SK-N-MC (cell line): ENCODE data around the gene LRP1B.
A peak's percentile ranks its signal among the peaks of the same experiment; 100 is the strongest.

ENCODE experiments used
- EZH2 ChIP-seq: fragments of 200-600 bp; sonication (generic); IDR thresholded peaks from one replicate; pipeline ENCODE4 v1.6.1; 2017; ENCODE audit warnings: antibody characterized with exemption
- POLR2AphosphoS5 ChIP-seq: IDR thresholded peaks from 2 replicates; pipeline ENCODE4 v1.6.1; 2012; ENCODE audit warnings: mild to moderate bottlenecking, low read depth, low read length, borderline replicate concordance

DNA sequence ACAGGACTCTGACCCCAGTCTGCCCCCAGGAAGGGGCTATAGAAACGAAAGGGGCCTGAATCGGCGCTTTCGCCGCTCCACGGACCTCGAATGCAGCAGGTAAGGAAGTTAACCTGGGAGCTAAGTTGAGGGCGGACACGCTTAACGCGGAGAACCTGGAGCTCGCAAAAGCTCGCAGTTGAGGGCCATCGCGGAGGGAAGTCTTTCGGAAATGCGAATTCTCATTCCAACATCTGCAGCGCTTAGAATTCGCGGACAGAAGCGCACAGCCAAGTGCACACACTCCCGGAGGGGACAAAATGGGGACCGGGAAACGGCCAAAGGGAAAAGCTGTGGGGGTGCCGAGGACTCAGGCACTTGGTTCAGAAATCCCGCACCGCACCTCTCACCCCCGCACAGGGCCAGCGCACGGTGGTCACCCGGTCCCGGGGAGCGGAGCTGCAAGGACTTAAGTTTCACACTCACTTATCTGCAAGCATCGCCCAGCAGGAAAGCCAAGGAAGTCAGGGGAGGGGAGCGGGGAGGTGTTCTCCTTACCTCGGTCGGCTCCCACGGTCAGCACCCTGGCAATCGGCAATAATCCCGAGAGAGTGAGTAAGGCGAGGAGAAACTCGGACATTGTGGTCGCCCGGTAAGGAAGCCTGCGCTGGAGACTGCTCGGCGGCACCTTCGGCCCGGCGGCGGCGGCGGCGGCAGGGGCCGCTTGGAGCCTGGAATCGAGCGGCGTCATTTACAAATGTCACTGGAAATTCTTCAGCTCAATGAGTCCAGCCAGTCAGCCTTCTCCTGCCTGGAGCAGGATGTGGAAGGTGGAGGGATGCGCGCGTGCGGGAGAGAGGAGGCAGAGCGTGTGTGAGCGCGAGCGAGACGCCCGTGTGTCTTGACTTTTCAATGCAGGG lies 456 bp downstream of the LRP1B start:
- TF ChIP-seq POLR2AphosphoS5 (0 out of 2 replicates have a peak, but pooled peaks have one; percentile 8), EZH2 (no peak)
